AG04449 (cell line): ENCODE data around the gene RSPH1.

Experiments
- CTCF ChIA-PET: fragments of 350-600 bp; formaldehyde crosslinking; extraction: SDS; loops from one replicate; lab custom pipeline; 2021; ENCODE audit warnings: antibody characterized with exemption; lab: Yijun Ruan, JAX
- POLR2A ChIA-PET: fragments of 400-600, 350-600 bp; formaldehyde crosslinking; extraction: SDS; loops from one replicate; lab custom pipeline; 2020; ENCODE audit warnings: antibody characterized with exemption, inconsistent platforms; lab: Yijun Ruan, JAX
- DNase-seq: peaks from one replicate; pipeline ENCODE4 v3.0.0-alpha.2; 2010; ENCODE audit warnings: low read depth, low spot score
- H3K4me3 ChIP-seq: 2 replicates; pipeline ENCODE4 v1.5.1; 2011; ENCODE audit warnings: low read depth, mild to moderate bottlenecking, control low read depth, low read length
- TF ChIP-seq, protein P1 (sequence below): IDR thresholded peaks from one replicate; pipeline ENCODE4 v1.5.1; 2011; ENCODE audit warnings: mild to moderate bottlenecking, moderate library complexity, low read length, control low read depth, inconsistent platforms; ENCODE audit not compliant: insufficient read depth; ENCODE audit errors: missing control alignments

RSPH1 gene

GRCh38 chr21:42542196-42542595, 46.2 kb upstream of the RSPH1 start:
- ChIA-PET CTCF (no interaction called here), POLR2A (no interaction called here)
- TF ChIP-seq, protein P1, sequence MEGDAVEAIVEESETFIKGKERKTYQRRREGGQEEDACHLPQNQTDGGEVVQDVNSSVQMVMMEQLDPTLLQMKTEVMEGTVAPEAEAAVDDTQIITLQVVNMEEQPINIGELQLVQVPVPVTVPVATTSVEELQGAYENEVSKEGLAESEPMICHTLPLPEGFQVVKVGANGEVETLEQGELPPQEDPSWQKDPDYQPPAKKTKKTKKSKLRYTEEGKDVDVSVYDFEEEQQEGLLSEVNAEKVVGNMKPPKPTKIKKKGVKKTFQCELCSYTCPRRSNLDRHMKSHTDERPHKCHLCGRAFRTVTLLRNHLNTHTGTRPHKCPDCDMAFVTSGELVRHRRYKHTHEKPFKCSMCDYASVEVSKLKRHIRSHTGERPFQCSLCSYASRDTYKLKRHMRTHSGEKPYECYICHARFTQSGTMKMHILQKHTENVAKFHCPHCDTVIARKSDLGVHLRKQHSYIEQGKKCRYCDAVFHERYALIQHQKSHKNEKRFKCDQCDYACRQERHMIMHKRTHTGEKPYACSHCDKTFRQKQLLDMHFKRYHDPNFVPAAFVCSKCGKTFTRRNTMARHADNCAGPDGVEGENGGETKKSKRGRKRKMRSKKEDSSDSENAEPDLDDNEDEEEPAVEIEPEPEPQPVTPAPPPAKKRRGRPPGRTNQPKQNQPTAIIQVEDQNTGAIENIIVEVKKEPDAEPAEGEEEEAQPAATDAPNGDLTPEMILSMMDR: no peak
- H3K4me3 ChIP-seq: no peak overlapping the region
- DNase-seq: no peak

GRCh38 chr21:42541618-42542017, 45.6 kb upstream of the RSPH1 start:
- CTCF ChIA-PET: no interaction called here
- DNase-seq: no peak
- no peak overlapping the region for H3K4me3 ChIP-seq

GRCh38 chr21:42541174-42541573, 45.1 kb upstream of the RSPH1 start:
- CTCF ChIA-PET: no interaction called here
- TF ChIP-seq, protein P1: no peak
- POLR2A ChIA-PET: no interaction called here
- no peak for DNase-seq
- no peak overlapping the region for H3K4me3 ChIP-seq

More at GRCh38 chr21:42541618-42542017, 45.6 kb upstream of the RSPH1 start:
- TF ChIP-seq, protein P1: no peak
- POLR2A ChIA-PET: no interaction called here

DNA sequence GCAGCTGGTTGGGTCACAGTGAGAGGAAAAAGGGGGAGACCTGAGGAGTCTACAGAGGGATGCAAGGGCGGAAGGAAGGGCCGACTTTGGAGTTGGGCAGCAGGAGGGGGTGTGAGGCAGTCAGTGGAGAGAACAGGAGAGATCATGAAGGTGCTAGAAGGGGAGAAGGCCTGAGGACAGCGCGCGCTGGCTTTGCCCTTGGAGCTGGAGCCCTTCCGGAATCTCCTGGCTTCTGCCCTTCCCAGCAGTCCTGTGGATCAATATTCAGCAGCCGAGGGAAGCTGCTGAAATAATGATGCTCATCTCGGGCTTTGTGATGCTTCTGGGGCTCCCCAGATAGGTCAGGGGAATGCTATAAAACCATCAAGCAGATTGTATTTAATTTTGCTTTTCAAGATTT, 44.4 kb upstream of the RSPH1 start:
- H3K4me3 ChIP-seq: no peak overlapping the region
- ChIA-PET POLR2A (no interaction called here), CTCF (no interaction called here)
- DNase-seq: no peak
- TF ChIP-seq, protein P1: no peak

DNA sequence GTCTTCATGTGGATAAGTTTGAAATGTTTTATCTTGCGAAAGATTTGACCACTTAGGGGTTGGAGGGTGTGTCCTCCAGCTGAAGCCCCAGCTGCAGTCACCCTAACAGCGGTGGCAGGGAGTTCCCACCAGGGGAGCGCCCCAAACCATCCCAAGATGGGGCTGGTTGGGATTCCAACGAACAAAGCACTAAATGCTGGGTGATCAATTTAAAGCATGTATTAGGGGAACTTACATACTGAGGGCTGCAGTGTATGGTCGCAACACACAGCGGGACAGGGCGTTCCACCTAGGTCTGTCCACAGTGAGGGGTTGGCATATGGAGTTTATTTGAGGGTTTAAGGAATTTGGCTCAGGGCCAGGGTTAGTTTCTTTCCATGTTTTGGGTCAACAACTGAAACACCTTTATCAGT, 43.9 kb upstream of the RSPH1 start:
- ChIA-PET POLR2A (no interaction called here), CTCF (no interaction called here)
- H3K4me3 ChIP-seq: no peak overlapping the region
- TF ChIP-seq, protein P1: no peak
- no peak for DNase-seq

- TF ChIP-seq, protein P1: no peak
- no peak for DNase-seq
- H3K4me3 ChIP-seq: no peak overlapping the region
- ChIA-PET CTCF (no interaction called here), POLR2A (no interaction called here)
These were observed 43.3 kb upstream of the RSPH1 start for GRCh38 chr21:42539342-42539741.
